Sigmoid colon (tissue), 7 donors: ENCODE data around the gene ZNF532. TPM values are rescaled to one million over a fixed set of nuclear protein-coding genes. Genes with fewer than 3 reads are reported as not detected.

Source experiments
- DNase-seq: peaks from one replicate; pipeline ENCODE4 v3.0.0-alpha.2; 2019
- H3K27ac ChIP-seq, 4 donors: fragments of 200-600 bp; sonication (generic); one replicate each; pipeline ENCODE4 v1.5.1; 2016 to 2019; ENCODE audit warnings: mild to moderate bottlenecking in 1 of 4
- H3K27me3 ChIP-seq, 3 donors: fragments of 200-600 bp; sonication (generic); one replicate each; pipeline ENCODE4 v1.5.1; 2019; ENCODE audit warnings: mild to moderate bottlenecking in 1 of 3
- H3K36me3 ChIP-seq, 4 donors: fragments of 200-600 bp; sonication (generic); one replicate each; pipeline ENCODE4 v1.5.1; 2016 to 2019
- H3K4me1 ChIP-seq, 4 donors: fragments of 200-600 bp; sonication (generic); one replicate each; pipeline ENCODE4 v1.5.1; 2017 to 2019
- H3K4me3 ChIP-seq, 4 donors: fragments of 200-600 bp; sonication (generic); one replicate each; pipeline ENCODE4 v1.5.1; 2017 to 2019; ENCODE audit warnings: mild to moderate bottlenecking in 2 of 4, moderate library complexity in 1 of 4
- H3K9me3 ChIP-seq, 4 donors: fragments of 200-600 bp in 3 of 4; sonication (generic) in 3 of 4; one replicate each; pipeline versions ENCODE4 v1.5.1 to v1.6.1; 2013 to 2019
- CTCF ChIP-seq, 4 experiments: fragments of 450-650 bp in 3 of 4; fragments of 200-600 bp in 1 of 4; IDR thresholded peaks; one replicate each; pipeline ENCODE4 v1.5.1; 2016 to 2019; ENCODE audit warnings: antibody characterized with exemption in 4 of 4, mild to moderate bottlenecking in 3 of 4, moderate library complexity in 2 of 4
- EP300 ChIP-seq, 4 donors: sonication (generic); formaldehyde crosslinking; IDR thresholded peaks; one replicate each; pipeline ENCODE4 v1.6.1; 2017; ENCODE audit warnings: antibody characterized with exemption in 4 of 4
- POLR2A ChIP-seq, 2 donors: fragments of 450-650 bp; IDR thresholded peaks; one replicate each; pipeline ENCODE4 v1.6.1; 2016; ENCODE audit warnings: antibody characterized with exemption in 2 of 2, mild to moderate bottlenecking in 2 of 2, moderate library complexity in 2 of 2
- POLR2AphosphoS5 ChIP-seq, 4 donors: sonication (generic); formaldehyde crosslinking; IDR thresholded peaks; one replicate each; pipeline ENCODE4 v1.6.1; 2017; ENCODE audit warnings: antibody characterized with exemption in 4 of 4
- WGBS, 2 donors: extraction: QIAGEN DNeasy Blood & Tissue Kit; methylation state at CpG; one replicate each; pipeline ENCODE4 v1.1.7; 2013; 5-methylcytosine and 5-hydroxymethylcytosine counted together
- intact Hi-C: fragments of 100-400 bp; cut with DNase I; formaldehyde crosslinking; loops from one replicate; pipeline ENCODE4 v1.15.1; 2023
- polyA plus RNA-seq, 3 donors: library from polyadenylated mRNA; stranded (reverse); fragments of 200-250 nt; gene quantifications; one replicate each; pipeline ENCODE4 v1.2.3, GENCODE V29; 2013
- total RNA-seq, 4 donors: library from RNA; depleted of rRNA; stranded (reverse); fragments of >200 nt; gene quantifications; one replicate each; pipeline ENCODE4 v1.1.0, GENCODE V29; 2016
- donor health status: healthy with polysubstance abuse.
- donor health status: Bipolar disorder and iron deficiency.
- donor health status: healthy.

ZNF532 gene
- total and polyA plus RNA-seq, 7 donors, result 1.4 to 104 (median 71.0) TPM

GRCh38 chr18:58977223-58977622 is 112.5 kb downstream of the ZNF532 start:
- Histone ChIP-seq H3K4me3 (no peak overlapping the region), H3K27ac (no peak overlapping the region), H3K36me3 (peaks cover 4 to 40% (median 26%) of the 10 kb centered on the region in 4 donors), H3K4me1 (no peaks in the 10 kb centered on the region), H3K27me3 (no peaks in the 10 kb centered on the region), H3K9me3 (no peaks in the 10 kb centered on the region)
- no peak for DNase-seq
- intact Hi-C loops, result no loop called here
- no peak for TF ChIP-seq POLR2AphosphoS5 (IDR thresholded peaks at IDR 0.05)
- no peak for TF ChIP-seq EP300 (IDR thresholded peaks at IDR 0.05)
- TF ChIP-seq POLR2A (IDR thresholded peaks at IDR 0.05), result no peak
- TF ChIP-seq CTCF (IDR thresholded peaks at IDR 0.05), result no peak
- WGBS, 2 donors, result 88 to 93% methylated on average over 10 of the region's 10 CpGs

- no peaks in the 10 kb centered on the region for H3K4me1 ChIP-seq
- intact Hi-C loops, result no loop called here
- no peak for TF ChIP-seq POLR2A (IDR thresholded peaks at IDR 0.05)
- no peak for TF ChIP-seq EP300 (IDR thresholded peaks at IDR 0.05)
- no peak for TF ChIP-seq POLR2AphosphoS5 (IDR thresholded peaks at IDR 0.05)
- TF ChIP-seq CTCF (IDR thresholded peaks at IDR 0.05), result no peak
- H3K27ac ChIP-seq, result no peak overlapping the region
- peaks cover 4 to 46% (median 29%) of the 10 kb centered on the region in 4 donors for H3K36me3 ChIP-seq
- WGBS, 2 donors, result 80 to 81% methylated on average over 4 of the region's 4 CpGs
- no peaks in the 10 kb centered on the region for H3K27me3 ChIP-seq
- H3K4me3 ChIP-seq, result no peak overlapping the region
- no peak for DNase-seq
- no peaks in the 10 kb centered on the region for H3K9me3 ChIP-seq
Measured at GRCh38 chr18:58977801-58978200, 113.1 kb downstream of the ZNF532 start.

GRCh38 chr18:58978916-58979315 is 114.2 kb downstream of the ZNF532 start:
- WGBS, 2 donors, result 96 to 97% methylated on average over 8 of the region's 8 CpGs
- TF ChIP-seq POLR2A (IDR thresholded peaks at IDR 0.05) (no peak), CTCF (IDR thresholded peaks at IDR 0.05) (no peak), POLR2AphosphoS5 (IDR thresholded peaks at IDR 0.05) (no peak), EP300 (IDR thresholded peaks at IDR 0.05) (no peak)
- H3K27me3 ChIP-seq, result no peaks in the 10 kb centered on the region
- no peak overlapping the region for H3K27ac ChIP-seq
- intact Hi-C loops, result no loop called here
- H3K4me3 ChIP-seq, result no peak overlapping the region
- H3K9me3 ChIP-seq, result no peaks in the 10 kb centered on the region
- peaks cover 4 to 57% (median 38%) of the 10 kb centered on the region in 4 donors for H3K36me3 ChIP-seq
- DNase-seq, result no peak
- no peaks in the 10 kb centered on the region for H3K4me1 ChIP-seq

- TF ChIP-seq POLR2A (IDR thresholded peaks at IDR 0.05), result no peak
- TF ChIP-seq EP300 (IDR thresholded peaks at IDR 0.05), result no peak
- no peak for TF ChIP-seq CTCF (IDR thresholded peaks at IDR 0.05)
- TF ChIP-seq POLR2AphosphoS5 (IDR thresholded peaks at IDR 0.05), result no peak
- Histone ChIP-seq H3K4me3 (no peak overlapping the region), H3K27me3 (no peaks in the 10 kb centered on the region), H3K9me3 (no peaks in the 10 kb centered on the region), H3K4me1 (no peaks in the 10 kb centered on the region), H3K36me3 (peaks cover 4 to 64% (median 41%) of the 10 kb centered on the region in 4 donors), H3K27ac (no peak overlapping the region)
- DNase-seq, result no peak
- WGBS, 2 donors, result 75 to 91% methylated on average over 6 of the region's 6 CpGs
- intact Hi-C loops, result no loop called here
Measured at GRCh38 chr18:58979615-58980014, 114.9 kb downstream of the ZNF532 start.

GRCh38 chr18:58980991-58981390 is 116.3 kb downstream of the ZNF532 start:
- intact Hi-C loops, result no loop called here
- TF ChIP-seq POLR2AphosphoS5 (IDR thresholded peaks at IDR 0.05), result no peak
- TF ChIP-seq CTCF (IDR thresholded peaks at IDR 0.05), result no peak
- TF ChIP-seq POLR2A (IDR thresholded peaks at IDR 0.05), result no peak
- no peak for TF ChIP-seq EP300 (IDR thresholded peaks at IDR 0.05)
- no peaks in the 10 kb centered on the region for H3K27me3 ChIP-seq
- no peak overlapping the region for H3K4me3 ChIP-seq
- no peak overlapping the region for H3K27ac ChIP-seq
- H3K9me3 ChIP-seq, result no peaks in the 10 kb centered on the region
- H3K4me1 ChIP-seq, result no peaks in the 10 kb centered on the region
- peaks cover 4 to 66% (median 41%) of the 10 kb centered on the region in 4 donors for H3K36me3 ChIP-seq
- DNase-seq, result no peak
- 87 to 91% methylated on average over 4 of the region's 4 CpGs for WGBS, 2 donors
